SJSA1 (cell line): Measurements from ENCODE around the gene AK1. TPM values are rescaled to one million over a fixed set of nuclear protein-coding genes. Genes with fewer than 3 reads are reported as not detected.

Source experiments
- DNase-seq, 2 experiments: peaks; one replicate each; pipeline ENCODE4 v3.0.0-alpha.2; 2015 to 2020; ENCODE audit warnings: low spot score in 2 of 2, low read depth in 1 of 2
- H3K27ac ChIP-seq: fragments of 250-450 bp; sonication (Bioruptor Pico); 2 replicates; pipeline ENCODE4 v1.5.1; 2020; ENCODE audit warnings: mild to moderate bottlenecking, moderate library complexity
- H3K27me3 ChIP-seq: fragments of 250-450 bp; sonication (Bioruptor Pico); replicated peaks from 2 replicates; pipeline ENCODE4 v1.5.1; 2020; ENCODE audit warnings: mild to moderate bottlenecking, moderate library complexity
- H3K36me3 ChIP-seq: fragments of 250-450 bp; sonication (Bioruptor Pico); 2 replicates; pipeline ENCODE4 v1.5.1; 2020; ENCODE audit warnings: mild to moderate bottlenecking
- H3K4me1 ChIP-seq: fragments of 250-450 bp; sonication (Bioruptor Pico); replicated peaks from 2 replicates; pipeline ENCODE4 v1.6.1; 2021; ENCODE audit warnings: mild to moderate bottlenecking
- H3K4me3 ChIP-seq: fragments of 250-450 bp; sonication (Bioruptor Pico); 2 replicates; pipeline ENCODE4 v1.5.1; 2020; ENCODE audit warnings: mild to moderate bottlenecking
- H3K9me3 ChIP-seq: fragments of 250-450 bp; sonication (Bioruptor Pico); replicated peaks from 2 replicates; pipeline ENCODE4 v1.5.1; 2020; ENCODE audit warnings: mild to moderate bottlenecking
- total RNA-seq: library from RNA; depleted of rRNA; stranded (reverse); fragments of >200 nt; shearing (Covaris generic); gene quantifications from 2 replicates; pipeline ENCODE4 v1.2.3, GENCODE V29; 2014

AK1 gene
- total RNA-seq, 1 experiment from 2014 or later: 32.6 TPM

DNA sequence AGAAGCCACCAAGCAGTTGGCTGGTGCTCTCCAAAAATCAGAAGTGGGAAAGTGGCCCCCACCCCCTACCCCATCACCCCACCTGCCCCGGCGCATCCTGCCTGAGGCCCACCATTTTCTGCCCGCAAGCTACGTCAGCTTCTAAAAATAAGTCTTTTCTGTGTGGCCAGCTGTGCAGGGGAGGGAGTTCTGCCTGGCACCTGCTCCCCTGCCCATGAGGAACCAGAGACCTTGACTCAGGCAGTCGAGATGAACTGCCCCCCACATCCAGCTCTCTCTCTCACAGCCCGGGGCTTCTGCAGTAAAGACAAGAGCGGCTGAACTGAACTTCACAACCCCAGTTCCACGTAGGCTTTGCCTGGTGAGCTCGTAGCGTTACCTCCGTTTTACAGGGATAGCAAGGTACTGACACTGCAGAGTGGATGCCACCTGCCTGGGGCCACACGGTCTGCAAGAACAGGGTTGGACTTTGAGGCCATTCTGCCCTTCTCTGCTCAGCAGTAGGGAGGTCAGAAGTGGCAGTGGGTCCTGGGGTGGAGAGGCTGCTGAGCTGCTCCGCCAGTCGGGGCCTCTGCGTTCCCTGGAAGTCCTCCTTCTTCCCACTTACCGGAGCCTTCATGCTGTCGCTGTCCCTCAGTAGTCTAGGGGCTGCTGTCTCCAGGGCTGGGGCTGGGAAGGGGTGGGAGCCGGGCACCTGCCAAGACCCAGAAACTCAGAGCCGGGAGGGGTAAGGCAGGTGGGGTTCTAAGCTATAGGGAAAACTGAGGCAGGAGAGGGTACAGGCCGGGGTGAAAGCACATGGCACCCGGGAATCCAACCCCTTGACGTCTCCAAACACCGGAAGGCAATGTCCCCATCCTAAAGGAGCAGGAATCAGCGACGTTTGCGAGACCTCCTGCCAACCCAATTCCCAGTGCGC lies 38.6 kb upstream of the AK1 start:
- no peak overlapping the region for H3K27ac ChIP-seq
- peaks cover 43% of the 10 kb centered on the region for H3K4me1 ChIP-seq
- peaks cover 24% of the 10 kb centered on the region for H3K36me3 ChIP-seq
- H3K9me3 ChIP-seq: no peaks in the 10 kb centered on the region
- no peaks in the 10 kb centered on the region for H3K27me3 ChIP-seq
- no peak for DNase-seq
- peak overlapping the region; percentile 53 for H3K4me3 ChIP-seq

DNA sequence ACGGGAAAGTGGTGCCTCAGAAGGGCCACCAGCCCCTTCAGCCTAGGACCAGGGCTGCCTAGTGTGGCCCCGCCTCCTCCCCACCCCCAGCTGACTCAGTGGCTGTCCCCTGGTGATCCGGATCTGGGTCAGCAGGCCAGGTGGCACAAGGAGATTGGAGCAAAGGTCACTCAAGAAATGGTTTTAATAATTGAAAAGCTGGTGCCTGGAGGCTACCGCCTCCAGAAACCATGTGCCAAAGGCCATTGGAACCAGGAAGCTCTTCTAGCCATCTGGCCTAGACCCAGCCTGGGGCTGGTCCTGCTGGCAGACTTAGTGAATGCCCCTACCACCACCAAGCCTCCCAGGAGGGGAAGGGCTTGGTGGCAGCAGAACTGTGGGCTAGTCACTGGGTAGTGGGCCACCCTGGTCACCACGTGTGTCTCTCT lies 37.9 kb upstream of the AK1 start:
- Histone ChIP-seq H3K4me1 (peaks cover 45% of the 10 kb centered on the region), H3K27ac (no peak overlapping the region), H3K4me3 (no peak overlapping the region), H3K27me3 (no peaks in the 10 kb centered on the region), H3K36me3 (peaks cover 24% of the 10 kb centered on the region), H3K9me3 (no peaks in the 10 kb centered on the region)
- no peak for DNase-seq

DNA sequence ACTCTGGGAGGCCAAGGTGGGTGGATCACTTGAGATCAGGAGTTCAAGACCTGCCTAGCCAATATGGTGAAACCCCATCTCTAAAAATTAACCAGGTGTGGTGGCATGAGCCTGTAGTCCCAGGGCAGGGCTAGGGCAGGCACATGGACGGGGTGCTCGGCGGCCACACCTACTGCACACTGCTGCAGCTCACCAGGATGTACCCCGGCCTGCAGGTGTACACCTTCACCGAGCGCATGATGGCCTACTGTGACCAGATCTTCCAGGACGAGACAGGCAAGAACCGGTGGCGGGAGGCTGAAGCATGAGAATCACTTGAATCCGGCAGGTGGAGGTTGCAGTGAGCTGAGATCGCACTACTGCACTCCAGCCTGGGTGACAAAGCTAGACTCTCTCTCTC lies 36.2 kb upstream of the AK1 start:
- Histone ChIP-seq H3K36me3 (peaks cover 34% of the 10 kb centered on the region), H3K27me3 (no peaks in the 10 kb centered on the region), H3K4me3 (no peak overlapping the region), H3K4me1 (peaks cover 31% of the 10 kb centered on the region), H3K9me3 (no peaks in the 10 kb centered on the region), H3K27ac (no peak overlapping the region)
- no peak for DNase-seq

DNA sequence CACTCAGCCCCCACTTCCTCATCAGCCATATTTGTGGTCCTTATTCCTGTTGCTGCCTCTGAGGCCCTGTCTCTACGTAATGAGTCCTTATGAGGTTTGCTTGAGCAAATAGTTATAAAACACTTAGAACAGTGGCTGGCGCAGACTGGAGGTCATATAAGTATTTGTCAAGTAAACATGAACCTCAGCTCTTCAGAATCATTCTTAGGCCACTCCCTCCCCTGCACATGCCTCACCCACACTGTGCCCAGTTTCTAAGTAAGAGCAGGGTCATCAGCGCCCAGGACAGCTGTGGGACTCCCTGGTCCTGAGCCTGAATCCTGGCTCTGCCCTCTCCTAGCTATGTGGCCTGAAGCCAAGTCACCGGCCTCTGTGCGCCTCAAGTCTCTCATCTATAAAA lies 35.4 kb upstream of the AK1 start:
- H3K4me1 ChIP-seq: peaks cover 23% of the 10 kb centered on the region
- H3K27ac ChIP-seq: no peak overlapping the region
- H3K36me3 ChIP-seq: peaks cover 37% of the 10 kb centered on the region
- no peak for DNase-seq
- no peak overlapping the region for H3K4me3 ChIP-seq
- H3K27me3 ChIP-seq: no peaks in the 10 kb centered on the region
- no peaks in the 10 kb centered on the region for H3K9me3 ChIP-seq

DNA sequence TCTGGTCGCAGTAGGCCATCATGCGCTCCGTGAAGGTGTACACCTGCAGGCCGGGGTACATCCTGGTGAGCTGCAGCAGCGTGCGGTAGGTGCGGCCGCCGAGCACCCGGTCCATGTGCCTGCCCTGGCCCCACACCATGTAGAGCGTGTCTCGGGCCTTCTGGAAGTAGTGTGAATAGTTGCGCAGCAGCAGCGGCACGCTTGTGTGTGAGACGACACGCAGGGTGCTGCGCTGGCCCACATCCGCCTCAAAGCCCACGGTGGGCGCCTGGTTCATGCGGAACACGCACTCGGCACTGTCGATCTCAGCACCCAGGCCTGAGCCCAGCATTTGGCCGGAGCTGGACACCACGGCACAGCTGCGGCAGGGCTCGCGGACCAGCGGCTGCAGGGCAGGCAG lies 34.8 kb upstream of the AK1 start:
- H3K9me3 ChIP-seq: no peaks in the 10 kb centered on the region
- H3K4me3 ChIP-seq: no peak overlapping the region
- no peak overlapping the region for H3K27ac ChIP-seq
- H3K4me1 ChIP-seq: peaks cover 17% of the 10 kb centered on the region
- H3K27me3 ChIP-seq: no peaks in the 10 kb centered on the region
- peaks cover 37% of the 10 kb centered on the region for H3K36me3 ChIP-seq
- no peak for DNase-seq

DNA sequence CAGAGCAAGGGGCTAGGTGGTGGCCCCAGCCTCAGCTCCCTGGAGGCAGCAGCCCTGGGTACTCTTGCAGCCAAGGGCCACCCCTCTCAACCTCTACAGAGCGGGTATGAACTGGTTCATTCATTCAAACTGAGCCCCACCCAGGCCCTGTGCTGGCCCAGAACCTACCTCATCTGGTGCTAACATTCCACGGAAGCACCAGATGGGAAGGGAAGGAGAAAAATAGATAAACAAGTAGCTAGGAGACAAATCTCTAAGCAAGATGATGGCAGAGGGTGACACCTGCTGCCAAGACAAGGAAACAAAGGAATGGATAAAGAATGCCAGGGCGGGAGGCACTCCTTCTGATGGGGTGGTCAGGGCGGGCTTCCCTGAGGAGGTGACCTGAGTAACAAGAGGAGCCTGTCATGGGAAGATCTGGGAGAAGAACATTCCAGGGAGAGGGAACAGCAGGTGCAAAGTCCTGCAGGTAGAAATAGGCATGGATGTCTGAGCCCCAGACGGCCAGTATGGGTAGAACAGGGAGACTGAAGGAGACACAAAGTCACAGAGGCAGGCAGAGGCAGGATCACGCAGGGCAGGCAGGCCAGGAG lies 33.2 kb upstream of the AK1 start:
- no peak overlapping the region for H3K27ac ChIP-seq
- H3K9me3 ChIP-seq: no peaks in the 10 kb centered on the region
- peaks cover 15% of the 10 kb centered on the region for H3K4me1 ChIP-seq
- H3K27me3 ChIP-seq: no peaks in the 10 kb centered on the region
- DNase-seq: peak in 1 of 2 experiments; percentile 41
- peaks cover 37% of the 10 kb centered on the region for H3K36me3 ChIP-seq
- H3K4me3 ChIP-seq: no peak overlapping the region

DNA sequence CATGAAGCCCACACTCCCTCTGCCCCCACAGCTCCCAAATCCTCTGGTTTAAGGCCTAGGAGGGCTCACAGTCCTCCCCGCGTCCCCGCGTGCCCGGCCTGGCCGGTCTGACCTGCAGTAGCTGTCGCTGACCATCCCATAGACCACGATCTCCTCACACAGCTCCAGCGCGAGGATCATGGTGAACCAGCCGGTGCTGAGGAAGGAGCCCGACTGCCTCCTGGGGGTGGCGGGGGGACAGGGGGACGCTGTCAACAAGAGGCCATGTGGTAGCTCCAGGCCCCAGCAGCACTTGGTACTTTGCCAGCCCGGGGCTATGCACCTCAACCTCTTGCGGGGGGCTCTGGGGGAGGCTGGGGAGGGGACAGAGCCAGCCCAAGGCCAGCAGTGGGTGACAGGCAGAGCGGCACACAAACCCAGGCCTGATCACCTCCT lies 32.4 kb upstream of the AK1 start:
- DNase-seq: no peak
- Histone ChIP-seq H3K4me3 (no peak overlapping the region), H3K27me3 (no peaks in the 10 kb centered on the region), H3K27ac (no peak overlapping the region), H3K4me1 (peaks cover 24% of the 10 kb centered on the region), H3K36me3 (peaks cover 37% of the 10 kb centered on the region), H3K9me3 (no peaks in the 10 kb centered on the region)

DNA sequence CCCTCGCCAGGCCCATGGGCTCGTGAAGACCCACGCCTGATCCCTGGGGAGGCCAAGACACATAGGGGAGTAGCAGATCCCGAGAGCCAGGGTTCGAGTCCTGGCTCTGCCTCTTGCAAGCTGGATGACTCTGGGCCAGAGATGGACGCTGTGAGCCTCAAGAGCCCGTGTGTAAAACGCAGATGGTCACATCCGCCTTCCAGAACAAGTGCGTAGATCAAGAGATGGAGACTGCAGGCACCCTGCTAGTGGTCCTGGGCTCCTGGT lies 31.1 kb upstream of the AK1 start:
- no peak overlapping the region for H3K27ac ChIP-seq
- H3K9me3 ChIP-seq: no peaks in the 10 kb centered on the region
- no peak overlapping the region for H3K4me3 ChIP-seq
- H3K27me3 ChIP-seq: no peaks in the 10 kb centered on the region
- peaks cover 36% of the 10 kb centered on the region for H3K4me1 ChIP-seq
- peaks cover 33% of the 10 kb centered on the region for H3K36me3 ChIP-seq
- DNase-seq: no peak

DNA sequence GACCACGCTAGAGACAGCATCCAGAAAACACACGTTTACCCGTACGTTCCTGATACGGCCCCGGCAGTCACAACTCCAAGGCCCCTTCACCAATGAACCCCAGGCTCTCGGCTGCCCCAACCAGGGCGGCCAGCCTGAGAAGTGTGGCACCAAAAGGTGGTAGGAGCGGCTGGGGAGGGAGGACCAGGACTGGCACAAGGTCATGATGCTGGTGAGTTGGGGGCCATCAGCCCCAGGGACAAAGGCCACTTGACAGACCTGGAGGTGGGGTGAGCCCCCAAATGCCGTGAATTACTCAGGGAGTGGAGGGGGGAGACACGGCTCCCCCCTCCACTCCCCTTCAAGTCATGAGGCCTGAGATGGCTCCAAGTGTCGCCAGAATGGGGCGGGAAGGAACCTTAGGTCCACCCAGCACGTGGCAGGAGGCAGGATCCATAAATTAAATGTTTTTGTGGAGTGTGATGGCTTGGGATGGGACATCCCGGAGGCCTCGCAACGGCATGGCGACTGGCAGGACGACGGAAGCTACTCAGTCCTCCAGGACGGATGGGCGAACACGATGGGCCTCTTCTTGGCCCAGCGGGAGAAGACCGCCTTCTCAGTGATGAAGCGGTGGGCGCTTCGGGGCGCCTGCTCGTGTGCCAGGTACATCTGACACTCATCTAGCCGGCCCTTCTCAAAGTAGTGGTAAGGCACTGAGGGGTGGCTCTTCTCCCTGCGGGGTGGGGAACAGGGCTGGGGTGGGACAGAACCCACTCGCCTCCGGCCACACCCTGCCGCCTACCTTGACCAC lies 30.6 kb upstream of the AK1 start:
- H3K9me3 ChIP-seq: no peaks in the 10 kb centered on the region
- peaks cover 29% of the 10 kb centered on the region for H3K36me3 ChIP-seq
- H3K4me1 ChIP-seq: peaks cover 41% of the 10 kb centered on the region
- no peak overlapping the region for H3K27ac ChIP-seq
- H3K4me3 ChIP-seq: no peak overlapping the region
- no peak for DNase-seq
- no peaks in the 10 kb centered on the region for H3K27me3 ChIP-seq

DNA sequence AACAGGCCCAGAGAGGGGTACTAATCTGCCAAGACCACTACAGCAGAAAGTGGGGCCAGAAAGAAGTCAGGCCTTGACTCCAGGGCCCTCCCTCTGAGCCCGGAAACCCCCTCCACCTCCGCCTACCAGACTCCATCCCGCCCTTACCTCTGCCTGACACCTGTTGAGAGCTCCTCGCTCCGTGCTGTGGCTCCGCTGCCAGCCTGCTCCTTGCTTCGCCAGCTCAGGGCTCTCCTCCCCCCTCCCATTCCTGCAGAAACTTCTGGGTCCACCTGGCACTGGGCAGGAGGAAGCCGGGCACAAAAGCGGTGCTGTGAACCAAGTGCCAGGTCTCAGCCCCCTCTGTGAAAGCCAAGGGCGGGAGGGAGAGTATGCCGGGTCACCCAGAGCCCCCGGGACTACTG lies 28.3 kb upstream of the AK1 start:
- no peak for DNase-seq
- H3K27me3 ChIP-seq: no peaks in the 10 kb centered on the region
- H3K27ac ChIP-seq: no peak overlapping the region
- no peak overlapping the region for H3K4me3 ChIP-seq
- no peaks in the 10 kb centered on the region for H3K9me3 ChIP-seq
- peaks cover 60% of the 10 kb centered on the region for H3K4me1 ChIP-seq
- peaks cover 14% of the 10 kb centered on the region for H3K36me3 ChIP-seq

DNA sequence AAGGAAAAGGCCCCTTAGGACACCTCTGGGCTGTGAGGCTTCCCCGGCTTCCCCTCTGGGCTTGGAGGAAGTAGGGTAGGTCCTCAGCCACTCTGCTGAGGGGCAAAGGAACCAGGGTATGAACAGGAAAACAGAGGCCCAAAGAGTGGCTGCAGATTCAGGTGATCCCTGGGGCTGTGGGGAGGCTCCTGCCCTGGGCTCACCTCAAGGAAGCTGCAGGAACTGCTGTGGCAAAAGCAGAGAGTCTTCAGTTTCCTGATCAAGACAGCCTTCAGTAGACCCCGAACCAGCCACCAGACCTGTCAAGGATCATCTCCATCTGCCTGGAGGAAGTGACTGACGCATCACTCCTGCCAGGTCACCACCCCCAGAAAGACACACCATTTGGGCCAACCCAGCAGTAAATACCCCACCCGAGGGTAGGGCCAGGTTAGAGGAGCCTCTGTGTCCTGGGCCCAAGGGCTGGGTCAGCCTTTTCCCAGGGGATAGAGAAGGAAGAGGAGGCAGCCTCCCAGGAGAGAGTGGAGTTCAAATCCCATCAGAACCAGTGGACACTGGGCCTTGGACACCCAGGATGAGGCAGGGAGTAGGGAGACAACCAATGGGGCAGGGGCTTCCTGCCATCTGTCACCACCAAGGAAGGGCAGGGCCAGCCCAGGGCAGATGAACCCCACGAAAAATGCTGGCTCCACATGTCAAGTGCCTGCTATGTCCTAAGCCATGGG lies 27.7 kb upstream of the AK1 start:
- H3K4me3 ChIP-seq: no peak overlapping the region
- DNase-seq: no peak
- H3K9me3 ChIP-seq: no peaks in the 10 kb centered on the region
- H3K36me3 ChIP-seq: peaks cover 12% of the 10 kb centered on the region
- peak overlapping the region; percentile 59 for H3K27ac ChIP-seq
- H3K27me3 ChIP-seq: no peaks in the 10 kb centered on the region
- peaks cover 58% of the 10 kb centered on the region for H3K4me1 ChIP-seq

DNA sequence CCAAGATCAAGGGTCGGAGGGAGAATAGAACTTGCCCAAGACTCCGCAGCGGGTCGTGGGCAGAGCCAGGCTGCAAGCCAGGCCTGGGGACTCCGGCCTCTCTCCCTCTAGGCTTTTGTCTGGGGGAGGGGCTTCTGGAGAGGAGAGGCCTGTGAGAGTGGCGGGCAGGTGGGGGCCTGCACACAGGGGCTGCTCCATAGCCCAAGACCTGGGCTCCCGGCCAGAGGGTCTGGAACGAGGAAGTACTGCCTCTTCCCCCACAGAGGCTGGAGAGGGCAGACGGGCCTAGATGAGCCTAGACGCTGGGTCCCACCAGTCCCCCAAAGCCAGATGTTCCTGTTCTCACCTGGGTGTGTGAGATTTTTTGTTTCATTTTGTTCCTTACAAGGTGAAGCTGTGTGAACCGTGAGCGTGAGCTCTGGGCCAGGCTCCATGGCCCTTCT lies 27.1 kb upstream of the AK1 start:
- Histone ChIP-seq H3K9me3 (no peaks in the 10 kb centered on the region), H3K36me3 (peaks cover 7% of the 10 kb centered on the region), H3K4me3 (no peak overlapping the region), H3K27ac (peak overlapping the region; percentile 59), H3K27me3 (no peaks in the 10 kb centered on the region), H3K4me1 (peaks cover 64% of the 10 kb centered on the region)
- DNase-seq: no peak

DNA sequence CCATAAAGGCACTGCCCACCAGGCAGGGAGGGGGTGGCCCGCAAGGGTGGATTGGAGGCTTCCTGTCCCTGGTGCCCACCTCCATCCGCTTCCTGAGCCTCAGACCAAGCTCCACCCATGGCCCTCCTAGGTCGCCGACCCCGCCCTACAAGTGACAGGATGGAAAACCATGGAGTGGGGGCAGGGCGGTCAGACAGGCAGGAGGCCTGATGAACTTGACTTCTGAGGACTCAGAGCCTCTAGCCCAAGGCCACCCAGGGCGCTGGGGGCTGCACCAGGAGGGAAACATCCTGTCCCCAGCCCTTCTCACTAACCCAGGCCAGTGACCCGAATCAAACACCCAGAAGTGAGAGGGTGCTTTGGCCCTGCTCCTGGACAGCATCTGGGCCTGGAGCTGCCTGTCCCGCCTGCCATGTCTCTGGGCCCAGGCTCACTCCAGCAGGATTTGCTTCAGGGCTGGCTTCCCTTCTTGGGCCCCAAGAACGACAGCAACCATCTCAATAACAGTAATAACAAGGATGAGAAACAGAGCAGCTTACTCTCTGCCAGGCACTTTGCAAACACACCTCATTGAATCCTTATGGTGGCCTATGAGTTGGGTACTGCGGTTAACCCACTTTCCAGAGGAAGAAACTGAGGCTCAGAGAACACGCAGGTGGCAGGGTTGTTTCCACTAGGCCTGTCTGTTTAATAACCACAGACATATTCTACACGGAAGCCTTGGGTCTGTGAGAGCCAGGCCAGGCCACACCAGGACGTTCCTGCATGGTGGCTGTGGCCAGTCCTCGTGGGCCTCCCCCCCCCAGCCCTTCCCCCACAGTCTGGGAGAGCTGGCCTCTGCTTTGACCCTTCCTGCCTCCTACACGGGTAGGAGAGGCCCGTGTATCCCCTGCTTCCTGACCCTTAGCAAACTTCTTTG lies 26.3 kb upstream of the AK1 start:
- Histone ChIP-seq H3K4me1 (peaks cover 68% of the 10 kb centered on the region), H3K9me3 (no peaks in the 10 kb centered on the region), H3K36me3 (peaks cover 8% of the 10 kb centered on the region), H3K4me3 (no peak overlapping the region), H3K27ac (peak overlapping the region; percentile 59), H3K27me3 (no peaks in the 10 kb centered on the region)
- DNase-seq: peak; percentile 95 to 99
